ENCODE results near the gene FAS.

The FAS gene

DNA sequence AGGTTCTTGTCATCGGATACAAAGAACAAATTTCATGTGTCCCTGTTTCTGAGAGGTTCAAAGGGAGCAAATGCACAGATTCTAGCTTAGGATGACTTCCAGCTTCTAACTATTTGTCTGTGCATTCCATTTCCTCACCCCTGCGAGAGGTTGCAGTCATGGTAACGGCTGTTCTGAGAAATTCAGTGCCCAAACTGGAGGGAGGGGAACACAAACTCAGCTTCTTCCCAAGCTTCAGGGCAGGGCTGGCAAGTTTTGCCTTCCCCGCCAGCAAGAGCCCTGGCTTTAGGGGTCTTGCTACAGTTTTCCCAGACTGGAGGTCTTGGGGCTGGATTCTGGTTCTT lies 11.1 kb downstream of the FAS start:
- Histone ChIP-seq H3K9me3 (ENCODE audit: insufficient read depth, low read depth, low read length) (no peaks in the 10 kb centered on the region), H3K27me3 (ENCODE audit: insufficient read depth, low read length, poor library complexity, severe bottlenecking) (no peaks in the 10 kb centered on the region), H3K4me1 (ENCODE audit: insufficient read depth, low read length, poor library complexity, severe bottlenecking) (peaks cover 39% of the 10 kb centered on the region), H3K9me2 (replicated peaks; ENCODE audit: low read depth, low read length) (no peaks in the 10 kb centered on the region), H2AFZ (ENCODE audit: low read length) (no peak overlapping the region), H3K36me3 (ENCODE audit: insufficient read depth, low read length) (no peaks in the 10 kb centered on the region; the same call in 1 of the 2 replicates), H3F3A (ENCODE audit: low read depth) (no peaks in the 10 kb centered on the region), H3K79me2 (ENCODE audit: insufficient read depth, low read length) (no peaks in the 10 kb centered on the region), H4K20me1 (ENCODE audit: insufficient read depth, low read length, poor library complexity, severe bottlenecking) (no peaks in the 10 kb centered on the region), H3K4me2 (ENCODE audit: low read depth, low read length, poor library complexity, severe bottlenecking) (no peak overlapping the region), H3K4me3 (ENCODE audit: low read length, poor library complexity, severe bottlenecking) (no peak overlapping the region), H3K9ac (ENCODE audit: low read depth, low read length, poor library complexity, severe bottlenecking) (no peak overlapping the region)
- TF ChIP-seq EZH2phosphoT487 (IDR thresholded peaks at IDR 0.05; ENCODE audit: borderline replicate concordance) (no peak), CTCF (conservative IDR thresholded peaks at IDR 0.05; ENCODE audit: low read length) (no peak)

- Histone ChIP-seq H3K27me3 (ENCODE audit: insufficient read depth, low read length, poor library complexity, severe bottlenecking) (no peaks in the 10 kb centered on the region), H3K4me1 (ENCODE audit: insufficient read depth, low read length, poor library complexity, severe bottlenecking) (peaks cover 33% of the 10 kb centered on the region), H3K9me2 (replicated peaks; ENCODE audit: low read depth, low read length) (no peaks in the 10 kb centered on the region), H3K36me3 (ENCODE audit: insufficient read depth, low read length) (no peaks in the 10 kb centered on the region; the same call in 1 of the 2 replicates), H2AFZ (ENCODE audit: low read length) (no peak overlapping the region), H3K9me3 (ENCODE audit: insufficient read depth, low read depth, low read length) (no peaks in the 10 kb centered on the region), H3K4me2 (ENCODE audit: low read depth, low read length, poor library complexity, severe bottlenecking) (no peak overlapping the region), H3K9ac (ENCODE audit: low read depth, low read length, poor library complexity, severe bottlenecking) (no peak overlapping the region), H3K79me2 (ENCODE audit: insufficient read depth, low read length) (no peaks in the 10 kb centered on the region), H4K20me1 (ENCODE audit: insufficient read depth, low read length, poor library complexity, severe bottlenecking) (no peaks in the 10 kb centered on the region), H3F3A (ENCODE audit: low read depth) (no peaks in the 10 kb centered on the region), H3K4me3 (ENCODE audit: low read length, poor library complexity, severe bottlenecking) (no peak overlapping the region)
- TF ChIP-seq EZH2phosphoT487 (IDR thresholded peaks at IDR 0.05; ENCODE audit: borderline replicate concordance) (no peak), CTCF (conservative IDR thresholded peaks at IDR 0.05; ENCODE audit: low read length) (no peak)
These were observed 11.8 kb downstream of the FAS start for GRCh38 chr10:89002226-89002978.

GRCh38 chr10:89003344-89003743 lies 12.7 kb downstream of the FAS start:
- TF ChIP-seq CTCF (conservative IDR thresholded peaks at IDR 0.05; ENCODE audit: low read length), result no peak
- no peak for TF ChIP-seq EZH2phosphoT487 (IDR thresholded peaks at IDR 0.05; ENCODE audit: borderline replicate concordance)
- Histone ChIP-seq H3F3A (ENCODE audit: low read depth) (no peaks in the 10 kb centered on the region), H2AFZ (ENCODE audit: low read length) (no peak overlapping the region), H3K9me3 (ENCODE audit: insufficient read depth, low read depth, low read length) (no peaks in the 10 kb centered on the region), H3K27me3 (ENCODE audit: insufficient read depth, low read length, poor library complexity, severe bottlenecking) (no peaks in the 10 kb centered on the region), H4K20me1 (ENCODE audit: insufficient read depth, low read length, poor library complexity, severe bottlenecking) (no peaks in the 10 kb centered on the region), H3K4me1 (ENCODE audit: insufficient read depth, low read length, poor library complexity, severe bottlenecking) (peaks cover 40% of the 10 kb centered on the region), H3K4me3 (ENCODE audit: low read length, poor library complexity, severe bottlenecking) (no peak overlapping the region), H3K36me3 (ENCODE audit: insufficient read depth, low read length) (no peaks in the 10 kb centered on the region; the same call in 1 of the 2 replicates), H3K4me2 (ENCODE audit: low read depth, low read length, poor library complexity, severe bottlenecking) (no peak overlapping the region), H3K9ac (ENCODE audit: low read depth, low read length, poor library complexity, severe bottlenecking) (no peak overlapping the region), H3K9me2 (replicated peaks; ENCODE audit: low read depth, low read length) (no peaks in the 10 kb centered on the region), H3K79me2 (ENCODE audit: insufficient read depth, low read length) (no peaks in the 10 kb centered on the region)

Data from Loucy (cell line).